GM12864 (cell line): ENCODE results near the gene NAIF1.
"Not testable (repeated sequence)": the region's sequence is repeated elsewhere in the genome, so short reads cannot be mapped to it uniquely, and the experiment has no call there.

Experiments used
- DNase-seq: peaks from one replicate; pipeline ENCODE4 v3.0.0-alpha.2; 2011; ENCODE audit warnings: low read depth
- H3K4me3 ChIP-seq: 2 replicates; pipeline ENCODE4 v1.5.1; 2011; ENCODE audit warnings: mild to moderate bottlenecking, low read depth, low read length, control low read depth
- CTCF ChIP-seq: IDR thresholded peaks from 2 replicates; pipeline ENCODE4 v1.5.1; 2011; ENCODE audit warnings: low read depth, mild to moderate bottlenecking, moderate library complexity, low read length, control low read depth, inconsistent platforms; ENCODE audit errors: missing control alignments

The NAIF1 gene

GRCh38 chr9:128026255-128026772, 40.8 kb downstream of the NAIF1 start:
- DNase-seq, result peak; percentile 72
- no peak for TF ChIP-seq CTCF
- H3K4me3 ChIP-seq, result no peak overlapping the region

GRCh38 chr9:128025736-128026135, 41.4 kb downstream of the NAIF1 start:
- DNase-seq, result no peak
- no peak for TF ChIP-seq CTCF
- H3K4me3 ChIP-seq, result no peak overlapping the region

- no peak for DNase-seq
- TF ChIP-seq CTCF, result no peak
These were observed 42.3 kb downstream of the NAIF1 start for GRCh38 chr9:128024761-128025308.

GRCh38 chr9:128023671-128024070, 43.4 kb downstream of the NAIF1 start:
- not testable (repeated sequence) for DNase-seq, H3K4me3 ChIP-seq

More at GRCh38 chr9:128024761-128025308, 42.3 kb downstream of the NAIF1 start:
- no peak overlapping the region for H3K4me3 ChIP-seq

GRCh38 chr9:128022886-128023285, 44.2 kb downstream of the NAIF1 start:
- H3K4me3 ChIP-seq, result no peak overlapping the region
- DNase-seq, result no peak
- TF ChIP-seq CTCF, result no peak

GRCh38 chr9:128021098-128021497, 46.0 kb downstream of the NAIF1 start:
- H3K4me3 ChIP-seq, result no peak overlapping the region
- no peak for TF ChIP-seq CTCF
- DNase-seq, result no peak

- TF ChIP-seq CTCF, result peak; percentile 43
- H3K4me3 ChIP-seq, result no peak overlapping the region
- no peak for DNase-seq
These were observed 46.4 kb downstream of the NAIF1 start for GRCh38 chr9:128020692-128021091.

GRCh38 chr9:128015696-128016095, 51.4 kb downstream of the NAIF1 start:
- H3K4me3 ChIP-seq, result no peak overlapping the region
- DNase-seq, result no peak
- TF ChIP-seq CTCF, result no peak
